GM19397 (cell line): Measurements from ENCODE around the gene FAM219A.

ENCODE experiments used
- ATAC-seq: cut with Tn5 transposase; IDR thresholded peaks from one replicate; pipeline ENCODE4 v1.9.1; 2021; ENCODE audit warnings: mild to moderate bottlenecking, moderate library complexity; ENCODE audit not compliant: unreplicated experiment

Gene FAM219A

GRCh38 chr9:34458013-34458958, at the start of gene FAM219A, which contains the start of gene DNAI1:
FAM219A (minus strand) TSS chr9:34458570; CDS start chr9:34458263, 307 bp downstream.
DNAI1 (plus strand) TSS chr9:34458805; CDS start chr9:34459006, 201 bp downstream.
- peak; percentile 96 for ATAC-seq

GRCh38 chr9:34507966-34508365, 49.6 kb upstream of the FAM219A start:
- ATAC-seq: no peak

- ATAC-seq: no peak
Measured at GRCh38 chr9:34507556-34507955, 49.2 kb upstream of the FAM219A start.

GRCh38 chr9:34506623-34507022, 48.3 kb upstream of the FAM219A start:
- no peak for ATAC-seq

- no peak for ATAC-seq
Measured at GRCh38 chr9:34505370-34506120, 47.2 kb upstream of the FAM219A start.

GRCh38 chr9:34503406-34503805, 45.0 kb upstream of the FAM219A start:
- ATAC-seq: no peak

GRCh38 chr9:34502891-34503290, 44.5 kb upstream of the FAM219A start:
- no peak for ATAC-seq

- ATAC-seq: no peak
Measured at GRCh38 chr9:34502471-34502870, 44.1 kb upstream of the FAM219A start.

- ATAC-seq: no peak
Measured at GRCh38 chr9:34501889-34502425, 43.6 kb upstream of the FAM219A start.

- ATAC-seq: no peak
Measured at GRCh38 chr9:34501372-34501771, 43.0 kb upstream of the FAM219A start.

GRCh38 chr9:34500623-34501267, 42.4 kb upstream of the FAM219A start:
- ATAC-seq: no peak

- no peak for ATAC-seq
Measured at GRCh38 chr9:34499076-34499475, 40.7 kb upstream of the FAM219A start.

GRCh38 chr9:34498553-34498952, 40.2 kb upstream of the FAM219A start:
- no peak for ATAC-seq

GRCh38 chr9:34496149-34496712, 37.9 kb upstream of the FAM219A start:
- no peak for ATAC-seq

- no peak for ATAC-seq
Measured at GRCh38 chr9:34493972-34494535, 35.7 kb upstream of the FAM219A start.

GRCh38 chr9:34492051-34492450, 33.7 kb upstream of the FAM219A start:
- ATAC-seq: no peak

GRCh38 chr9:34491596-34491995, 33.2 kb upstream of the FAM219A start:
- ATAC-seq: no peak

- no peak for ATAC-seq
Measured at GRCh38 chr9:34490760-34491159, 32.4 kb upstream of the FAM219A start.

- ATAC-seq: no peak
Measured at GRCh38 chr9:34490360-34490759, 32.0 kb upstream of the FAM219A start.

- ATAC-seq: no peak
Measured at GRCh38 chr9:34486572-34486971, 28.2 kb upstream of the FAM219A start.
